Measurements from ENCODE around the gene ESPNL.

ESPNL gene

GRCh38 chr2:238093181-238094140 is 6.7 kb upstream of the ESPNL start:
- no peak overlapping the region for H3K9ac ChIP-seq
- no peaks in the 10 kb centered on the region for H3K27me3 ChIP-seq (ENCODE audit: control insufficient read depth, insufficient read depth, low read length)
- H3K4me3 ChIP-seq (ENCODE audit: low read depth, low read length), result no peak overlapping the region
- H3K9me3 ChIP-seq (ENCODE audit: control insufficient read depth, low read length), result no peaks in the 10 kb centered on the region
- H3K4me2 ChIP-seq (ENCODE audit: low read length), result no peak overlapping the region
- no peaks in the 10 kb centered on the region for H3K4me1 ChIP-seq
- no peak overlapping the region for H2AFZ ChIP-seq
- no peak overlapping the region for H3K27ac ChIP-seq
- TF ChIP-seq CTCF (IDR thresholded peaks at IDR 0.05), result no peak
- no peaks in the 10 kb centered on the region for H3K79me2 ChIP-seq
- no peaks in the 10 kb centered on the region for H3K36me3 ChIP-seq (ENCODE audit: control insufficient read depth, insufficient read depth, low read length)

DNA sequence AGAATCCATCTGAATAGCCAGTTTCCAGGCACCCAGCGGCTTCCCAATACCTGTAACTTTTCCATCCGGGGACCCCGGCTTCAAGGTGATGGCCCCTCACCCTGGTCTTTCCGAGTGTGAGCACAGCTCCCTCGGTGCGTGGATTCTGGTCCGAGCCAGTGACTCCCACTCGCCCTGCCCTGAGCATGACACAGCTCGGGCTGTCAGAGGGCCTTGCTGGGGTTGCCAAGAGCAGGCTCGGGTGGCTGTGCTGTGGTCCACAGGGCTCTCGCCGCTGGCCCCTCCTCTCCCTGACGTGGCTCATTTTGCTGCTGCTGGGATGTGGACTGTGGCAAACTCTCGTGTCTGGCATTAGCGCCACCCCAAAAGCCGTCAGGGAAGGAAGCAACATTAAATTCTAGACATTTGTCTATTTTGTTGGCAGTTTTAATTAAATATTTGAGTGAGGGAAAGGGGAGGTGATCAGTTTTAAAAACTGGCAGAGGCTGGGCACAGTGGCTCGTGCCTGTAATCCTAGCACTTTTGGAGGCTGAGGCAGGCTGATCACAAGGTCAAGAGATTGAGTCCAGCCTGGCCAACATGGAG is 5.6 kb upstream of the ESPNL start:
- Histone ChIP-seq H3K27ac (no peak overlapping the region), H3K4me3 (ENCODE audit: low read depth, low read length) (no peak overlapping the region), H3K4me2 (ENCODE audit: low read length) (no peak overlapping the region), H2AFZ (no peak overlapping the region), H3K36me3 (ENCODE audit: control insufficient read depth, insufficient read depth, low read length) (no peaks in the 10 kb centered on the region), H3K4me1 (no peaks in the 10 kb centered on the region), H3K27me3 (ENCODE audit: control insufficient read depth, insufficient read depth, low read length) (no peaks in the 10 kb centered on the region), H3K79me2 (no peaks in the 10 kb centered on the region), H3K9ac (no peak overlapping the region), H3K9me3 (ENCODE audit: control insufficient read depth, low read length) (no peaks in the 10 kb centered on the region)
- TF ChIP-seq CTCF (IDR thresholded peaks at IDR 0.05), result no peak

DNA sequence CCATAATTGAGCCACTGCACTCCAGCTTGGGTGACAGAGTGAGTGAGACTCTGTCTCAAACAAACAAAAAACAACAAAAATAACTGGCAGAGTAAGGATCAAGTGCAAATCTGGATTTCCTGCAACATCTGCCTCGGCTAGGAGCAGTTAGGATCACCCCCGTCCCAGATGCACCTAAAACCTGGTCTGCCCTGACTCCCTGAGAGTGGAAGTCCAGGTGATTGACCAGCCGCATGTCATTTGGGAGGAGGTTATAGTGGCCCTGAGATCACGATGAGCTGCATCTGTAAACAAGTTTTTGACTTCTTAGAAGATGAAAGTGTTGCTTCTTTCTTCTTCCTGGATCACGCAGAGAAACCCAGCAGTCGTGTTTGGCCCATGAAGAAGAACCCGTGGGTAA is 5.0 kb upstream of the ESPNL start:
- H3K4me1 ChIP-seq, result no peaks in the 10 kb centered on the region

GRCh38 chr2:238096311-238097011 is 3.7 kb upstream of the ESPNL start:
- H3K9ac ChIP-seq, result no peak overlapping the region
- H3K79me2 ChIP-seq, result no peaks in the 10 kb centered on the region
- H3K4me2 ChIP-seq (ENCODE audit: low read length), result no peak overlapping the region
- no peaks in the 10 kb centered on the region for H3K4me1 ChIP-seq
- no peak overlapping the region for H2AFZ ChIP-seq
- no peaks in the 10 kb centered on the region for H3K36me3 ChIP-seq (ENCODE audit: control insufficient read depth, insufficient read depth, low read length)
- H3K4me3 ChIP-seq (ENCODE audit: low read depth, low read length), result no peak overlapping the region
- no peaks in the 10 kb centered on the region for H3K9me3 ChIP-seq (ENCODE audit: control insufficient read depth, low read length)
- H3K27me3 ChIP-seq (ENCODE audit: control insufficient read depth, insufficient read depth, low read length), result no peaks in the 10 kb centered on the region
- no peak overlapping the region for H3K27ac ChIP-seq
- no peak for TF ChIP-seq CTCF (IDR thresholded peaks at IDR 0.05)

More for the DNA sequence above, 5.0 kb upstream of the ESPNL start:
- Histone ChIP-seq H3K4me3 (ENCODE audit: low read depth, low read length) (no peak overlapping the region), H2AFZ (no peak overlapping the region), H3K4me2 (ENCODE audit: low read length) (no peak overlapping the region), H3K27me3 (ENCODE audit: control insufficient read depth, insufficient read depth, low read length) (no peaks in the 10 kb centered on the region), H3K27ac (no peak overlapping the region), H3K79me2 (no peaks in the 10 kb centered on the region), H3K9me3 (ENCODE audit: control insufficient read depth, low read length) (no peaks in the 10 kb centered on the region), H3K9ac (no peak overlapping the region), H3K36me3 (ENCODE audit: control insufficient read depth, insufficient read depth, low read length) (no peaks in the 10 kb centered on the region)
- no peak for TF ChIP-seq CTCF (IDR thresholded peaks at IDR 0.05)

Measured in parathyroid adenoma (tissue), 2 donors.